Bronchial epithelial cell (primary cell): ENCODE data around the gene ATG10. TPM values are rescaled to one million over a fixed set of nuclear protein-coding genes. Genes with fewer than 3 reads are reported as not detected.

Experiments
- DNase-seq: peaks from one replicate; pipeline ENCODE4 v3.0.0-alpha.2; 2010; ENCODE audit warnings: low read depth
- FAIRE-seq: peaks from 2 replicates; lab custom pipeline; 2011; peaks lifted over from hg19 to GRCh38; lab: Jason Lieb, UNC
- H3K27me3 ChIP-seq: 2 replicates; pipeline ENCODE4 v1.5.1; 2011; ENCODE audit warnings: low read length; ENCODE audit not compliant: control insufficient read depth, insufficient read depth
- H3K36me3 ChIP-seq: 2 replicates; pipeline ENCODE4 v1.5.1; 2011; ENCODE audit warnings: low read length; ENCODE audit not compliant: control insufficient read depth, insufficient read depth
- H3K4me3 ChIP-seq: 2 replicates; pipeline ENCODE4 v1.5.1; 2011; ENCODE audit warnings: mild to moderate bottlenecking, low read depth, low read length, control low read depth
- CTCF ChIP-seq: IDR thresholded peaks from 2 replicates; pipeline ENCODE4 v1.5.1; 2011; ENCODE audit warnings: mild to moderate bottlenecking, moderate library complexity, low read length, control low read depth, inconsistent platforms; ENCODE audit not compliant: insufficient read depth, severe bottlenecking
- total RNA-seq: library from RNA; depleted of rRNA; stranded (reverse); fragments of >200 nt; gene quantifications from 2 replicates; pipeline ENCODE4 v1.2.1, GENCODE V29; 2014

ATG10 gene
- total RNA-seq, 1 donor from 2014 or later, result 9.7 TPM

DNA sequence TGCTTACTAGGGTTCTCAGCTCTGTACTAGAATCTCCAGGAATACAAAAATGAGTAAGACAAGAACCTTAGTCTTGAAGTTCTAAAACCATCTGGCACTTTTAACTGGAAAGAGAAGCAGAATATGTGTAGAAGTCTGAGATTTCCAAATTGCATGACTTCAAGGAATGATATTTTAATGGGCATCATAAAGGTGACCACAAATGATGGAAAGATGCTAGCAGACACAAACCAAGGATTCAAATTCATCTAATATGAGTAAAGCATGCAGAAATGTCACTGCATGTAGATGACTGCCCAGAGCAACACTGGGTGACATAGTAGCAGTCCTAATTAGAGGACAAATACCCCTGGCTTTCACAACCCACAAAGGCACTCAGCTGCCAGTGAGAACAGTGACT lies 189.1 kb downstream of the ATG10 start:
- TF ChIP-seq CTCF, result no peak
- DNase-seq (no peak), FAIRE-seq (no peak)
- H3K36me3 ChIP-seq, result no peaks in the 10 kb centered on the region
- H3K27me3 ChIP-seq, result no peaks in the 10 kb centered on the region
- no peak overlapping the region for H3K4me3 ChIP-seq

GRCh38 chr5:82162573-82162972 lies 190.8 kb downstream of the ATG10 start:
- H3K27me3 ChIP-seq, result no peaks in the 10 kb centered on the region
- no peak overlapping the region for H3K4me3 ChIP-seq
- FAIRE-seq, result no peak
- no peaks in the 10 kb centered on the region for H3K36me3 ChIP-seq
- TF ChIP-seq CTCF, result no peak
- DNase-seq, result no peak

- no peak for TF ChIP-seq CTCF
- no peak for FAIRE-seq
- Histone ChIP-seq H3K27me3 (no peaks in the 10 kb centered on the region), H3K4me3 (no peak overlapping the region), H3K36me3 (no peaks in the 10 kb centered on the region)
- peak; percentile 81 for DNase-seq
These were observed 191.8 kb downstream of the ATG10 start for GRCh38 chr5:82163452-82164175.

- DNase-seq (peak; percentile 89), FAIRE-seq (no peak)
- H3K36me3 ChIP-seq, result no peaks in the 10 kb centered on the region
- H3K27me3 ChIP-seq, result no peaks in the 10 kb centered on the region
- TF ChIP-seq CTCF, result no peak
- H3K4me3 ChIP-seq, result no peak overlapping the region
These were observed 192.6 kb downstream of the ATG10 start for GRCh38 chr5:82164176-82164976.

GRCh38 chr5:82164977-82165713 lies 193.3 kb downstream of the ATG10 start:
- Histone ChIP-seq H3K4me3 (no peak overlapping the region), H3K36me3 (no peaks in the 10 kb centered on the region), H3K27me3 (no peaks in the 10 kb centered on the region)
- no peak for FAIRE-seq
- no peak for TF ChIP-seq CTCF
- DNase-seq, result peak; percentile 82
